GM18520 (cell line): ENCODE measurements around the gene WNT11.

Experiments used
- ATAC-seq: cut with Tn5 transposase; IDR thresholded peaks from one replicate; pipeline ENCODE4 v1.9.1; 2021; ENCODE audit not compliant: unreplicated experiment

The WNT11 gene

GRCh38 chr11:76157891-76158290 is 48.4 kb downstream of the WNT11 start:
- ATAC-seq, result no peak

GRCh38 chr11:76156971-76157427 is 49.3 kb downstream of the WNT11 start:
- no peak for ATAC-seq

GRCh38 chr11:76155500-76156227 is 50.6 kb downstream of the WNT11 start:
- ATAC-seq, result no peak

DNA sequence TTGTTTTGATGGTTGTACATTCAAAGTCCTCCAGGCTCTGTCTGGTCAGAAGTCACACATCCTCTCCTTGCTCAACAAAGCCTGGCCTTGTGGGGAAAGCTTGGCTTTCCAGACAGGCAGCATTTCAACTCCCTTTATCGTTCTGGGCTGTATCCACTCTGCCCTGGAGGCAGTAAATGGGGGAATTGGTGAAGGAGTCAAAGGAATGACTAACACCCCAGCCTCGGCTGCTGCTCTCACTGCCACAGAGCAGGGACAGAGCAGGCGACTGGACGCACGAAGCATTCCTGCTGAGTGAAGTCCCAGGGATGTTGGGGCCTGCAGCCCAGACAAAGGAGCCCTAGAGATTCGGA is 52.8 kb downstream of the WNT11 start:
- ATAC-seq, result no peak

- peak; percentile 44 for ATAC-seq
These were observed 53.3 kb downstream of the WNT11 start for GRCh38 chr11:76152741-76153570.

DNA sequence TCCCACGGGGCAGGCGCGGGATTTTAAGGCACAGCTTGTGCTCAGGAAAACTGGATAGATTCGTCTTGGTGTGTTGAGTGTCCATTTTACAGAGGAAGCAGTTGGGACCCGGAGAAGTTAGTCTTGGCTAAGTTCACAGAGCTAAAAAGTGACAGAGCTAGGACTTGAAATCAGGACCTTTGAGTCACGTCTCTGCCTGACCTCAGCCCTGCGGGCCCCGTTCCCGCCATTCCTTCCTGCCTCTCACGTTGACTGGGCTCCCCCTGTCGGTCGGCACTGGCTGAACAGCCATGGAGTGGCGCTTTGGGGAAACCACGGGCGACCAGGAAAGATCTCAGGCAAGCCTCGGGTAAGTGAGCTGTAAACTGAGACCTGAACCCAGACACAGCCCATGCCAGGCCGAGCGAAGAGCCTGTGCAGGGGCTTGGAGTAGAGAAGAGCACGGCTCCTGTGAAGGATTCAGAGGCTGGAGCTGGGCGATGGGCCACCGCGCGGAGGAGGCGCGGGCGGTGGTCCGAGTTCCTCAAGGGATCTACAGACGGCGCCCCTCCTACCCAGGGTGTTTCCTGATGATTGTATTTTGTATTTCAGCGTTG is 54.1 kb downstream of the WNT11 start:
- peak; percentile 49 for ATAC-seq

DNA sequence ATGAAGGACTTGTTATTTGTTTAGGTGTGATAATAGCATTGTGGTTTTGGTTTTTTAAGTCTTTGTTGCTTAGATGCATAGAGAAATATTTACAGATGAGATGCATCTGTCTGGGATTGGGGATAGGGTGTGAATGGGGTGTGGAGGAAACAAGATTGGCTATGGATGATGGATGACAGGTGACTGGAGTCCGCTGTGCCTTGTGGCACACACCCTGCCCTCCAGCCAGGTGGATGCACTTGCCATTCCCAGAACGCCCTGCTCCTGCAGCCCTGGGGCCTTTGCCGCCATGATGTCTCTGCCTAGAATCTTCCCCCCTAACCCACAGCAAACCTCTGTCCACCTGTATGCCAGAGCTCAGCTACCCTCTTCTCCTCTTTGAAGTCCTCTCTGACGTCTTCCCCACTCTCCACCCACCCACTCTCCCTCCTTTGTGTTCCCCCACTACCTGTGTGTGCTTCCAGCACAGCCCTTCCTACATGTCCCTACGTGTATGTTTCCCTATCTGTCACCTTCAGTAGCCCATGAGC is 54.7 kb downstream of the WNT11 start:
- ATAC-seq, result no peak

DNA sequence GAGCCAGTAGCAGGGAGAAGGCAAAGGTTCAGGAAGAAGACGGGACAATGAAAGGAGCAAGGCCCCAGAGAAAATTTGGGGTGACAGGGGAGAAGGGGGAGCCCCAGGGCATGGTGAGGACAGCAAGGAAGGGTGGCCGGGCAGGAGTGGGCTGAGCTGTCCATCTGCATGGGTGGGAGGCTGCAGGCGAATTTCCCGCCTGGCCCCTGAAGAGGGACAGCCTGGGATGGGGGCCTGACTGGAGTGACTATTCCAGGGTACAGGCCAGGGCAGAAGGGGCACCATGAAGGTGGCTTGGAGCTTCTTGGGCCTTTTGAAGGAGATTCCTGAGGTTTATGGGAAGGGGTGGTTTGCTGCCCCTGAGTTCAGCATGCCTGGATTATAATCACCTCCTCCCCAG is 56.2 kb downstream of the WNT11 start:
- no peak for ATAC-seq

DNA sequence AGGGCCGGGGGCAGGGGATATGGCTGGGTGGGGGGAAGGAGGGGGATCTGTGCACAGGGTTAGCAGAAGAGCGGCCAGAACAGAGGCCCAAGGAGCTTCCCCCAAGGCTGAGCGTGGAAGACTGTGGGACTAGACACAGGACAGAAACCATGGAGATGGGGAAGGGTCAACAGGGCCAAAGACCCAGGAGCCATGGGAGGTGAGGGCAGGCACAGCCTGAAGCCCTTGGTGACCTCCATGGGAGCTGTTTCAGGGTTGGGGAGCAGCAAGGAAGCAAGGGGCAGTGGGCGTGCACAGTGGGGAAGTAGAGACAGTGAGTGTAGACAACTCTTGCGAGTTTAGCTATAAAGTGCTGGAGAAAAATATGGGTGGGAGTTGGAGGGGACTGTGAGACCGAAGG is 56.6 kb downstream of the WNT11 start:
- ATAC-seq, result no peak

- ATAC-seq, result no peak
These were observed 57.2 kb downstream of the WNT11 start for GRCh38 chr11:76148941-76149613.

DNA sequence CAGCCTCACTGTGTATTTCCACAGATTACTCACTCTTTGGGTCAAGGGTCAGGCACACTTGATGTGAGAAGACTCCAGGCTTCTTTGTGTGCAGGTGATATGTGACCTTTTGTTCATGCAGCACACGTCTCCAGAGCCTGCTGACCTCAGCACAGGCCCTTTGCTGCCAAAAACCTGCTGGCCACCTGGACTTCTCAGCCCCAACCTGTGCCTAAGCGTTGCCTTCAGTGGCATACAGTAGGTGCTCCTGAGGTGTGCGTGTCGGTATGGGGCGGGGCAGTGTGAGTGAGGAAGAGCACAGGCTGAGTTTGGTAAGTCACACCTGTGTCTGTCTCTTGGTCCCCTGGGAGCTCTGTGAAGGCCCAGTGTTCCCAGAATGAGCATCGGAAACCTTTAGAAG is 58.1 kb downstream of the WNT11 start:
- ATAC-seq, result no peak

- no peak for ATAC-seq
These were observed 59.1 kb downstream of the WNT11 start for GRCh38 chr11:76147106-76147740.

DNA sequence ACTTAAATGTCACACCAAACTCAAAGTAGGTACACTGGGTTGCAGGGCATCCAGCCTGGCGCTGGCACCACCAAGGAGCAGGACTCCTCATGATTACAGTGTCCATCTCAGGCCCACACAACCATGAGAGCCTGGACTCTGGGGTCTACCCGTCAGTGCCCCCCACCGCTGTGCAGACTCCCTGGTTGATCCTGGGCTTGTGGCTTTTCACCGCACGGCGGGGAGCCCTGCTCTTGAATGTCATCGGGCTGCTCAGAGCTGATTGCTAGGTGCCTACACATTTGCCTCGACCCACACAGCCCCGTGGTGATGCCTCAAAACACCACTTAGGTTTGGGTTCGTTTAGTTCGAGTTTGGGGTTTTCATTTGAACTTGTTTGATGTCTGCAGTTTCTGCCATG is 63.0 kb downstream of the WNT11 start:
- ATAC-seq, result no peak

GRCh38 chr11:76141901-76142588 is 64.3 kb downstream of the WNT11 start:
- no peak for ATAC-seq

- no peak for ATAC-seq
These were observed 65.3 kb downstream of the WNT11 start for GRCh38 chr11:76140912-76141574.

DNA sequence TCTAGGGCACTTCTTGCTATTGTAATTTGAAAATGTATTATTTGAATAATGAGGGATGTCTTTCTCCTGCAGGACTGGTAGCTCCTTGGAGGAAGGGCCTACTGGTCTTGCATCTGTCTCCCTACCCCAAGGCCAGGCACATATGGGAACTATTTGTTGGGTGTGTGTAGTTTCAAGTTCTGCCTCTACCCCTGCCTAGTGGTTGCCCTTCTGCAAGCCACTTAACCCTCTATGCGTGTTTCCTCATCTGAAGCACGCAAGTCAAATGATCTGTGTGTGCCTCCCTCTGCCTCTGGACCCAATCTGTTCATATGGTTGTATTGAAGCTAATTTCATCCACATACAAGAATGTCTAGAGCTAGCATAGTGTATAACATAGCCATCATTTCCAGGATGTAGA is 67.0 kb downstream of the WNT11 start:
- no peak for ATAC-seq
